Bronchial epithelial cell (primary cell): ENCODE data around the gene PAK5. TPM values are rescaled to one million over a fixed set of nuclear protein-coding genes. Genes with fewer than 3 reads are reported as not detected.

ENCODE experiments used
- DNase-seq: peaks from one replicate; pipeline ENCODE4 v3.0.0-alpha.2; 2010; ENCODE audit warnings: low read depth
- FAIRE-seq: peaks from 2 replicates; lab custom pipeline; 2011; peaks lifted over from hg19 to GRCh38; lab: Jason Lieb, UNC
- H3K27me3 ChIP-seq: 2 replicates; pipeline ENCODE4 v1.5.1; 2011; ENCODE audit warnings: low read length; ENCODE audit not compliant: control insufficient read depth, insufficient read depth
- H3K36me3 ChIP-seq: 2 replicates; pipeline ENCODE4 v1.5.1; 2011; ENCODE audit warnings: low read length; ENCODE audit not compliant: control insufficient read depth, insufficient read depth
- H3K4me3 ChIP-seq: 2 replicates; pipeline ENCODE4 v1.5.1; 2011; ENCODE audit warnings: mild to moderate bottlenecking, low read depth, low read length, control low read depth
- CTCF ChIP-seq: IDR thresholded peaks from 2 replicates; pipeline ENCODE4 v1.5.1; 2011; ENCODE audit warnings: mild to moderate bottlenecking, moderate library complexity, low read length, control low read depth, inconsistent platforms; ENCODE audit not compliant: insufficient read depth, severe bottlenecking
- total RNA-seq: library from RNA; depleted of rRNA; stranded (reverse); fragments of >200 nt; gene quantifications from 2 replicates; pipeline ENCODE4 v1.2.1, GENCODE V29; 2014

Gene PAK5
- total RNA-seq, 1 donor from 2014 or later: not detected

GRCh38 chr20:9710685-9711084 is 128.2 kb downstream of the PAK5 start:
- H3K4me3 ChIP-seq: no peak overlapping the region
- H3K36me3 ChIP-seq: no peaks in the 10 kb centered on the region
- no peak for TF ChIP-seq CTCF
- no peak for FAIRE-seq
- H3K27me3 ChIP-seq: no peaks in the 10 kb centered on the region
- no peak for DNase-seq

GRCh38 chr20:9705722-9706476 is 133.0 kb downstream of the PAK5 start:
- no peak for DNase-seq
- FAIRE-seq: no peak
- H3K27me3 ChIP-seq: no peaks in the 10 kb centered on the region
- H3K36me3 ChIP-seq: no peaks in the 10 kb centered on the region
- H3K4me3 ChIP-seq: no peak overlapping the region
- TF ChIP-seq CTCF: no peak

- FAIRE-seq (no peak), DNase-seq (peak; percentile 50)
- H3K36me3 ChIP-seq: no peaks in the 10 kb centered on the region
- H3K27me3 ChIP-seq: no peaks in the 10 kb centered on the region
- no peak for TF ChIP-seq CTCF
- H3K4me3 ChIP-seq: no peak overlapping the region
Measured at GRCh38 chr20:9699181-9699580, 139.7 kb downstream of the PAK5 start.

GRCh38 chr20:9689041-9689440 is 149.8 kb downstream of the PAK5 start:
- no peak for DNase-seq
- no peaks in the 10 kb centered on the region for H3K27me3 ChIP-seq
- no peak for TF ChIP-seq CTCF
- FAIRE-seq: no peak
- no peak overlapping the region for H3K4me3 ChIP-seq
- no peaks in the 10 kb centered on the region for H3K36me3 ChIP-seq

GRCh38 chr20:9686866-9687265 is 152.0 kb downstream of the PAK5 start:
- Histone ChIP-seq H3K4me3 (no peak overlapping the region), H3K27me3 (no peaks in the 10 kb centered on the region), H3K36me3 (no peaks in the 10 kb centered on the region)
- DNase-seq (no peak), FAIRE-seq (no peak)
- no peak for TF ChIP-seq CTCF

GRCh38 chr20:9686455-9686854 is 152.4 kb downstream of the PAK5 start:
- Histone ChIP-seq H3K36me3 (no peaks in the 10 kb centered on the region), H3K4me3 (no peak overlapping the region), H3K27me3 (no peaks in the 10 kb centered on the region)
- FAIRE-seq (peak; percentile 52), DNase-seq (no peak)
- TF ChIP-seq CTCF: no peak
